GM11168 (cell line): ENCODE data around the gene KCNK3.
"Not testable (repeated sequence)": the region's sequence is repeated elsewhere in the genome, so short reads cannot be mapped to it uniquely, and the experiment has no call there.

ENCODE experiments used
- in situ Hi-C: fragments of 300-500 bp; cut with MboI; formaldehyde crosslinking; loops from one replicate; pipeline ENCODE4 v1.12.0; 2022; ENCODE audit warnings: low sequenced_read_pairs; ENCODE audit not compliant: unreplicated experiment

Gene KCNK3

GRCh38 chr2:26745609-26746327 lies 53.2 kb downstream of the KCNK3 start:
- in situ Hi-C loops: no loop called here

DNA sequence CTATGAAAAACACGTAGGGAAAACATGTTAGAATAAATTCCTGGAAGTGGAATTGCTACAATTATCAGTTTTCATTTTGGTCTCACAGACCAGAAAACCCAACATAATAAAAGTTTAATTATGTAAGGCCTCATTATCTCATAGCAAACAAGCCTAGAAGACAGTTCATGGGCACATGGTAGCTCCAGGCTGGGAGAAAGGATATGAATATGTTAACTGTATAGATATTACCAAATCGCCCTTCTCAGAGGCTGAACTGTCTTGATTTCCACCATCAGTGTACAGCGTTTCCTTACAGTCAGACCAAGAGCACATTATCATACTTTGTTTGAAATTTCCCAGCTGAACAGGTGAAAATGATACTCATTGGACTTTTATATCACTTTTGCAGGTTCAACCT lies 54.4 kb downstream of the KCNK3 start:
- in situ Hi-C loops: no loop called here

- in situ Hi-C loops: loop anchor here (10.0 kb wide), 1 partner anchor 145 kb away; no protein-coding TSS in a partner anchor
Measured at GRCh38 chr2:26749787-26750420, 57.4 kb downstream of the KCNK3 start.

DNA sequence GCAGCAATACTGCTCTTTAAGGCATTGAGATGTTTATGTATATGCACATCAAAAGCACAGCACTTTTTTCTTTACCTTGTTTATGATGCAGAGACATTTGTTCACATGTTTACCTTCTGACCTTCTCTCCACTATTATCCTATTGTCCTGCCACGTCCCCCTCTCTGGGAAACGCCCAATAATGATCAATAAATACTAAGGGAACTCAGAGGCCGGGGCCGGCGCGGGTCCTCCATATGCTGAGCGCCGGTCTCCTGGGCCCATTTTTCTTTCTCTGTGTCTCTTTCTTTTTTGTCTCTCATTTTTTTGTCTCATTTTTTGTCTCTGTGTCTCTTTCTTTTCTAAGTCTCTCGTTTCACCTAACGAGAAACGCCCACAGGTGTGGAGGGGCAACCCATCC lies 57.9 kb downstream of the KCNK3 start:
- in situ Hi-C loops: loop anchor here (10.0 kb wide), 1 partner anchor 146 kb away; no protein-coding TSS in a partner anchor

DNA sequence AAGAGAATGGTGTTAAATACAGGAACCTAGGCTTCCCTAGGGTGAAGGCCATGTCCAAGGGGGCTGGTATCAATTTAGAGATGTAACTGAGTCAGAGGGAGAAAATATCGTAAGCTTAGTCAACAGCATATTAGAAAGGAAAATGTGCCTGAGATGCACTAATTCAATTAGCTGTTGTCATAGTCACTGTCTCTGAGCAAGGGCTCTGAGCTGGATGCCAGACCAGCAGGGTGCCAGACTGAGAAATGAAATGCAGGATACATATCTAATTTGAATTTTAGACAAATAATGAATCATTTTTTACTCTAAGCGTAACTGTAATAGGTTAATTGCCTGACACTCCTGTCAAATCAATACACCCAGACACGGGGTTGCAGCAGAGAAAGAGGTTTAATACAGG lies 60.1 kb downstream of the KCNK3 start:
- in situ Hi-C loops: loop anchor here (10.0 kb wide), 1 partner anchor 148 kb away; no protein-coding TSS in a partner anchor

GRCh38 chr2:26754539-26754938 lies 62.0 kb downstream of the KCNK3 start:
- in situ Hi-C loops: loop anchor here (10.0 kb wide), 1 partner anchor 150 kb away; no protein-coding TSS in a partner anchor

- in situ Hi-C loops: loop anchor here (10.0 kb wide), 1 partner anchor 150 kb away; no protein-coding TSS in a partner anchor
Measured at GRCh38 chr2:26754972-26755670, 62.6 kb downstream of the KCNK3 start.

GRCh38 chr2:26756337-26756736 lies 63.8 kb downstream of the KCNK3 start:
- in situ Hi-C loops: loop anchor here (10.0 kb wide), 1 partner anchor 152 kb away; no protein-coding TSS in a partner anchor

DNA sequence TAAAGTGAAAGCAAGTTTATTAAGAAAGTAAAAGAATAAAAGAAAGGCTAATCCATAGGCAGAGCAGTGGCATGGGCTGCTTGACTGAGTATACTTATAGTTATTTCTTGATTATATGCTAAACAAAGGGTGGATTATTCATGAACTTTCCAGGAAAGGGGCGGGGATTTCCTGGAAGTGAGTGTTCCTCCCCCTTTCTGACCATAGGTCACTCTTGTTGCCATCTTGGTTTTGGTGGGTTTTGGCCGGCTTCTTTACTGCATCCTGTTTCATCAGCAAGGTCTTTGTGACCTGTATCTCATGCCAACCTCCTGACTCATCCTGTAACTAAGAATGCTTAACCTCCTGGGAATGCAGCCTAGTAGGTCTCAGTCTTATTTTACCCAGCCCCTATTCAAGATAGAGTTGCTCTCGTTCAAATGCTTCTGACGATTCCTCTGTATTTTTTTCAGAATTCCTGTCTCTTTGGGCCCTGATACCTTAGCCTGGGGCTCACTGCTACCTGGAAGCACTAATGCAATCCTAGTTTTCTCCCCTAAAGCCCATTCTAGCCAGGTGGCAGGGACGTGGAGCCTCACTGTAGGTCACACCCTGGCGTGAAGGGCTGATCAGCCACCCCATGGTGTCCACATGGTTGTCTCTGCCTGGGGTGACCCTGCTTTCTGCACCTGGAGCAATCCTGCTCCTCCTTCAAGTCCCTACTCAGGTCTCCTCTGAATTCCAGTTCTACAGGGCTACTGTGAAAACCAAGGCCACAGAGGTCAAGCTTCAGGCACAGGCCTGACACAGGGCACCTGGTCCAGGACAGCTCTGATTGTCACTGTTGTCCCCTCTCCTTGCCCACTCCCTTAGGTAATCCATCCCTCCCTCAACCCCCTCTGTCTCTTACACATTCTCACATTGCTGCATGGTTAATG lies 65.6 kb downstream of the KCNK3 start:
- in situ Hi-C loops: loop anchor here (10.0 kb wide), 1 partner anchor 153 kb away; no protein-coding TSS in a partner anchor

DNA sequence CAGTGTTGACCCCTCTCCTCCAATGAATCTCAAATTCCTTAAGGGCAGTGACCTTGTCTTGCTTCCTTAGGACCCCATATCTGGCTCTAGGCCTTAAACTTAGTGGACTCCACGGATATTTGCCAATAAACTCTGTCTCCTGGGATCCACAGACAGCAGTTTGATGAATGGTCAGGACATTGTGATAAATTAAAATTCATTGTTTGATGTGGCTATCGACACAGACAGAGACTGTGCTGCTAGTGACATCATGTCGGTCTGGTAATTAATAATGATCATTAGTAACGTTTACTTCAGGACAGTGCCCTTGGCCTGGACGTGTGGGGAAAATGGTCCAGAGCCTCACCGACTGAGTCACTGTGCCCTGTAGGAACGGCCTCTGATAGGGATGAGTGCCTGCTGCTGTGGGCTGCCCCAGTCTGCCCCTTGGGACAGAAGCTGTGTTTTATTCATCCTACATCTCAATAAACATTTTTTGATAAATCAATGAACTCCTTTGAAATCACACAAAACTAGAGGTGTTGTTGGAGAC lies 66.3 kb downstream of the KCNK3 start:
- in situ Hi-C loops: loop anchor here (10.0 kb wide), 1 partner anchor 154 kb away; no protein-coding TSS in a partner anchor

DNA sequence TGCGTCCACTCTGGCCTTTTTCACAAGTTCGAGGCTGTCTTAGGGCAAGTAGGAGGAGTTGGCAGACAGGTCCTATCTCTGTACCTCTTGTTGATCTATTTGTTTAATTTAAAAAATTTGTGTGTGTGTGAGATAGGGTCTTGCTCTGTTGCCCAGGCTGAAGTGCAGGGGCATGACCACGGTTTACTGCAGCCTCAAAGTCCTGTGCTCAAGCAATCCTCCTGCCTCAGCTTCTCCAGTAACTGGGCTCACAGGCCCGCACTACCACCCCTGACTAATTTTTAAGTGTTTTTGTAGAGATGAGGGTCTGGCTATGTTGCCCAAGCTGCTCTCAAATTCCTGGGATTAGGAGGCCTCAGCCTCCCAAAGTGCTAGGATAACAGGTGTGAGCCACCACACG lies 67.3 kb downstream of the KCNK3 start:
- in situ Hi-C loops: loop anchor here (10.0 kb wide), 1 partner anchor 155 kb away; no protein-coding TSS in a partner anchor

DNA sequence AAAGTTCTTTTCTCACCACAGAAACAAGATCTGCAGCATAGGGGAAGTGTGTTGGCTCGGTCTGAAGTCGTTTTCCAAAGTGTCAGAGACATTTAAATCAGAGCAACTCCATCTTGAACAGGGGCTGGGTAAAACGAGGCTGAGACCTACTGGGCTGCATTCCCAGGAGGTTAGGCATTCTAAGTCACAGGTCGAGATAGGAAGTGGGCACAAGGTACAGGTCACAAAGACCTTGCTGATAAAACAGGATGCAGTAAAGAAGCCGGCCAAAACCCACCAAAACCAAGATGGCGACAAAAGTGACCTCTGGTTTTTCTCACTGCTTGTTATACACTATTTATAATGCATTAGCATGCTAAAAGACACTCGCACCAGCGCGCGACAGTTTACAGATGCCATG lies 68.5 kb downstream of the KCNK3 start:
- in situ Hi-C loops: not testable (repeated sequence)

DNA sequence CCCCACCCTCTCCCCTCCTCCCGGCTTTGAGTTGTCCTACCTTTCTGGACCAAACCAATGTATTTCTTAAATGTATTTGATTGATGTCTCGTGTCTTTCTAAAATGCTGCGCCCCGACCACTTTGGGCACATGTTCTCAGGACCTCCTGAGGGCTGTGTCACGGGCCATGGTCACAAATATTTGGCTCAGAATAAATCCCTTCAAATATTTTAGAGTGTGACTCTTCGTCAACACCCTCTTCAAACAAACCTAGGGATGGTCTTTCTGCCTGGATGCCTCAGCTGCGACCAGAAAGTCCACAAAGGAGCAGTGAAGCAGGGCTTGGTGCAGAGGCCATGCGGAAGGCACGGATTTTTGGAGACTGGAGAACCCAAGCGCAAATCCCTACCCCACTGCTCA lies 70.5 kb downstream of the KCNK3 start:
- in situ Hi-C loops: no loop called here

- in situ Hi-C loops: no loop called here
Measured at GRCh38 chr2:26764078-26764887, 71.8 kb downstream of the KCNK3 start, which contains the start of gene SLC35F6. SLC35F6 (plus strand) TSS chr2:26764284; CDS start chr2:26764350, 66 bp downstream.

DNA sequence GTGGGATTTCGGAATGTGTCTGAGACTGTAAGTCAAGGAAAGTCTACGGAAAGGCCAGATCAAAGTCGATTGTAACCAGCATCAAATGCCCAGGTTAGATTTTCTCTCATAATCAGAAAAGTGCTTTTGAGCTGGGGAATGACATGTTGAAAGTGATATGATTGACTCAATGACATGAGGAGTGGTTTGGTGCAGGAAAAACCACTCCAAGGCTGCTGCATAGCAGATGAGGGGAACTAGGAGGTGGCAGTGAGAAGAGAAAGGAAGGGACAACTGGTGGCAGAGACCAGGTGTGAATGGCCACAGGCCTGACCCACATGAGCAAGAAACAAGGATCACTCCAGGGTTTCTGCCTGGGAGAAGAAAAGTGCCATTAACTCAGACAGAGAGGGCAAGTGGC lies 72.4 kb downstream of the KCNK3 start:
- in situ Hi-C loops: no loop called here

DNA sequence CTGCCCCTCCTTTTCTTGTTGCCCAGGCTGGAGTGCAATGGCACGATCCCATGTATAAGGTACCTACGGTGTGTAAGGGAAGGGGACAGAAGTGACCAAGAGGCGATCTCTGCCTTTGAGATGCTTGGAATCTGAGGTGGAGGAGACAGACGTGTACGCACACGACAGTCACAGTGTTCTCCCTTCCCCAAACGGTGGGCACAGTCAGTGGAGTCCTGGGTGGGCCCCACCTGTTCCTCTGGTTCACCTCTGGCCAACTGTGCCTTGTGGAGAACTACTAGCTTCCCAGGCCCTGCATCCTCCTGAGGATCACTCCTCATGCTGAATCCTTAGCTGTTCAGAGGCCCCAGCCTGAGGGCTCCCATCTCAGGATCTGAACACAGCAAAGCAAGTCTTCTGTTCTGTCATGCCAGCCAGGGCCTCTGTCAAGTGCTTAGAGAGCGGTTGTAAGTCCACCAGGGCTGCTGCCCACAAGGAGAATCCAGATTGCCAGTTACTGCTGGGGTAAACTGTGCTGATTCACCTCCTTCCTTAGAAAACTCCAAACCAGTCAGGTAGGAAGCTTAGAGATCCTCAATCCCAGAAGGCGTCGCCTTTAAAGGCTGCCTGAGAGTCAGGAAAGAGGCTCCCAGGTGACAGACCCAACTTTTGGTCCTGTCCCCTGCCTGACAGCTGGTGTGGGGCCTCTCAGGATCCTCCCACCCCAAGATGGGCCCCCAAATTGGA lies 73.1 kb downstream of the KCNK3 start:
- in situ Hi-C loops: no loop called here

DNA sequence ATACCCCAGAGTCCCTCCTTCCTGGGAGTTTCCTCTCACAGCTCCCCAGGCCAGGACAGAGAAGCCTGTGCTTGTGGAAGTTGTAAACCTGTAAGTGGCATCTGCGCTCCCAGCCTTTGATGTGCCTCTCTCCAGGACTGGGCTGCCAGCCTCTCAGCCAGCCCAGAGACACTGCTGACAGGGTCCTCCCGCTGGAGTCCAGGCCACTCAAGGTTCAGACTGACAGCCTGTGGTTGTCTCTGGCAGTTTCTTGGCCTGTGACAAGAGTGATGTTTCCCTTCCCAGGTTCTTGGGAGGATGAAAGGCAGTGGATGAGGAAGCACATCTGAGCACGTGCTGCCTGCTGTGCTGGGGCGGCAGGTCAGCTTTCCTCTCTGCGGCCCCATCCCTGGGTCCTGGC lies 74.6 kb downstream of the KCNK3 start:
- in situ Hi-C loops: no loop called here
